HEK293 (cell line): ENCODE data around the gene DOCK1.

ENCODE experiments used
- CTCF ChIA-PET: fragments of 350-600 bp; formaldehyde crosslinking; extraction: SDS; loops from one replicate; lab custom pipeline; 2021; ENCODE audit warnings: antibody characterized with exemption; lab: Yijun Ruan, JAX
- POLR2A ChIA-PET: fragments of 300-600 bp; formaldehyde crosslinking; extraction: SDS; loops from one replicate; lab custom pipeline; 2020; ENCODE audit warnings: antibody characterized with exemption, inconsistent platforms; lab: Yijun Ruan, JAX
- H3K27ac ChIP-seq: fragments of 200-500 bp; sonication (Bioruptor generic); 2 replicates; pipeline ENCODE4 v1.5.1; 2014; ENCODE audit warnings: low read depth, low read length, control low read depth, inconsistent platforms; ENCODE audit errors: extremely low read depth
- H3K36me3 ChIP-seq, 2 experiments: fragments of 200-500 bp in 1 of 2; sonication (Bioruptor generic) in 1 of 2; 1 replicate in 1 of 2; 2 replicates in 1 of 2; pipeline ENCODE4 v1.5.1; 2014 to 2017; ENCODE audit warnings: inconsistent platforms in 2 of 2, low read length in 2 of 2; ENCODE audit not compliant: control insufficient read depth in 2 of 2, insufficient read depth in 1 of 2
- H3K4me1 ChIP-seq: fragments of 200-500 bp; sonication (Bioruptor generic); 2 replicates; pipeline ENCODE4 v1.5.1; 2014; ENCODE audit warnings: mild to moderate bottlenecking, low read length, inconsistent platforms; ENCODE audit not compliant: control insufficient read depth, insufficient read depth
- H3K4me3 ChIP-seq: 2 replicates; pipeline ENCODE4 v1.5.1; 2011; ENCODE audit warnings: low read depth, mild to moderate bottlenecking, control low read depth, low read length, moderate library complexity
- H3K9me3 ChIP-seq: fragments of 200-500 bp; sonication (Bioruptor generic); 2 replicates; pipeline ENCODE4 v1.5.1; 2014; ENCODE audit warnings: low read depth, low read length, inconsistent platforms; ENCODE audit not compliant: control insufficient read depth, insufficient read depth
- ATF2 ChIP-seq: fragments of 450-650 bp; formaldehyde crosslinking; IDR thresholded peaks from 2 replicates; pipeline ENCODE4 v1.5.1; 2016; ENCODE audit warnings: missing biosample characterization, missing genetic modification characterization, low read depth
- BCL11B ChIP-seq: fragments of 450-650 bp; formaldehyde crosslinking; IDR thresholded peaks from 2 replicates; pipeline ENCODE4 v1.5.1; 2016; ENCODE audit warnings: low read depth, missing biosample characterization, missing genetic modification characterization
- GLI2 ChIP-seq: fragments of 450-650 bp; formaldehyde crosslinking; IDR thresholded peaks from 2 replicates; pipeline ENCODE4; 2017; ENCODE audit warnings: missing biosample characterization, missing genetic modification characterization, low read depth, borderline replicate concordance
- MEIS1 ChIP-seq: sonication (generic); formaldehyde crosslinking; IDR thresholded peaks from 2 replicates; pipeline ENCODE4 v1.8.1; 2022; ENCODE audit warnings: missing genetic modification reagents, mild to moderate bottlenecking, borderline replicate concordance
- MZF1 ChIP-seq: fragments of 450-650 bp; formaldehyde crosslinking; IDR thresholded peaks from 2 replicates; pipeline ENCODE4 v1.5.1; 2017; ENCODE audit warnings: missing biosample characterization, missing genetic modification characterization, borderline replicate concordance
- PATZ1 ChIP-seq: fragments of 450-650 bp; formaldehyde crosslinking; IDR thresholded peaks from 2 replicates; pipeline ENCODE4 v1.5.1; 2016; ENCODE audit warnings: missing biosample characterization, missing genetic modification characterization
- SP3 ChIP-seq: fragments of 450-650 bp; formaldehyde crosslinking; IDR thresholded peaks from 2 replicates; pipeline ENCODE4 v1.5.1; 2016; ENCODE audit warnings: missing biosample characterization, missing genetic modification characterization
- TRIM28 ChIP-seq: IDR thresholded peaks from 2 replicates; pipeline ENCODE4 v1.6.1; 2011; ENCODE audit warnings: low read length, control low read depth, borderline replicate concordance
- ZBTB20 ChIP-seq: fragments of 450-650 bp; formaldehyde crosslinking; IDR thresholded peaks from 2 replicates; pipeline ENCODE4 v1.5.1; 2016; ENCODE audit warnings: missing biosample characterization, missing genetic modification characterization
- ZBTB21 ChIP-seq: fragments of 450-650 bp; formaldehyde crosslinking; IDR thresholded peaks from 2 replicates; pipeline ENCODE4 v1.5.1; 2017; ENCODE audit warnings: missing biosample characterization, missing genetic modification characterization
- ZBTB8A ChIP-seq: fragments of 450-650 bp; formaldehyde crosslinking; IDR thresholded peaks from 2 replicates; pipeline ENCODE4 v1.5.1; 2016; ENCODE audit warnings: missing biosample characterization, missing genetic modification characterization
- ZEB2 ChIP-seq: fragments of 450-650 bp; formaldehyde crosslinking; IDR thresholded peaks from 2 replicates; pipeline ENCODE4 v1.5.1; 2016; ENCODE audit warnings: missing biosample characterization, missing genetic modification characterization
- ZNF16 ChIP-seq: fragments of 450-650 bp; formaldehyde crosslinking; IDR thresholded peaks from 2 replicates; pipeline ENCODE4 v1.5.1; 2016; ENCODE audit warnings: low read depth, missing biosample characterization, missing genetic modification characterization
- ZNF169 ChIP-seq: fragments of 450-650 bp; formaldehyde crosslinking; IDR thresholded peaks from 2 replicates; pipeline ENCODE4 v1.5.1; 2016; ENCODE audit warnings: missing biosample characterization, missing genetic modification characterization
- ZNF18 ChIP-seq: fragments of 450-650 bp; formaldehyde crosslinking; IDR thresholded peaks from 2 replicates; pipeline ENCODE4 v1.5.1; 2016; ENCODE audit warnings: missing biosample characterization, missing genetic modification characterization
- ZNF2 ChIP-seq: fragments of 450-650 bp; formaldehyde crosslinking; IDR thresholded peaks from 2 replicates; pipeline ENCODE4 v1.5.1; 2016; ENCODE audit warnings: missing biosample characterization, missing genetic modification characterization
- ZNF214 ChIP-seq: fragments of 450-650 bp; formaldehyde crosslinking; IDR thresholded peaks from 2 replicates; pipeline ENCODE4 v1.5.1; 2017; ENCODE audit warnings: missing biosample characterization, mild to moderate bottlenecking, missing genetic modification characterization, borderline replicate concordance
- ZNF221 ChIP-seq: fragments of 450-650 bp; formaldehyde crosslinking; IDR thresholded peaks from 2 replicates; pipeline ENCODE4 v1.5.1; 2017; ENCODE audit warnings: missing biosample characterization, missing genetic modification characterization, borderline replicate concordance
- ZNF416 ChIP-seq: fragments of 450-650 bp; formaldehyde crosslinking; IDR thresholded peaks from 2 replicates; pipeline ENCODE4 v1.5.1; 2016; ENCODE audit warnings: missing biosample characterization, missing genetic modification characterization
- ZNF510 ChIP-seq: fragments of 450-650 bp; formaldehyde crosslinking; IDR thresholded peaks from 2 replicates; pipeline ENCODE4 v1.5.1; 2018; ENCODE audit warnings: mild to moderate bottlenecking, missing genetic modification characterization, missing biosample characterization; ENCODE audit not compliant: insufficient replicate concordance
- ZNF629 ChIP-seq: fragments of 450-650 bp; formaldehyde crosslinking; IDR thresholded peaks from 2 replicates; pipeline ENCODE4 v1.5.1; 2017; ENCODE audit warnings: missing biosample characterization, missing genetic modification characterization
- ZNF660 ChIP-seq: fragments of 450-650 bp; IDR thresholded peaks from 2 replicates; pipeline ENCODE4 v1.5.1; 2018; ENCODE audit warnings: missing biosample characterization, mild to moderate bottlenecking, missing genetic modification characterization
- ZNF785 ChIP-seq: fragments of 450-650 bp; formaldehyde crosslinking; IDR thresholded peaks from 2 replicates; pipeline ENCODE4 v1.5.1; 2016; ENCODE audit warnings: missing biosample characterization, missing genetic modification characterization
- ZSCAN30 ChIP-seq: fragments of 450-650 bp; IDR thresholded peaks from 2 replicates; pipeline ENCODE4 v1.5.1; 2018; ENCODE audit warnings: missing biosample characterization, mild to moderate bottlenecking, missing genetic modification characterization, moderate library complexity
- TF ChIP-seq, protein P1 (sequence below): fragments of 450-650 bp; formaldehyde crosslinking; IDR thresholded peaks from 2 replicates; pipeline ENCODE4 v1.5.1; 2016; ENCODE audit warnings: missing biosample characterization, missing genetic modification characterization
- TF ChIP-seq, protein P2 (sequence below): IDR thresholded peaks from 2 replicates; pipeline ENCODE4 v1.6.1; 2011; ENCODE audit warnings: mild to moderate bottlenecking, low read depth, low read length, borderline replicate concordance

Gene DOCK1

DNA sequence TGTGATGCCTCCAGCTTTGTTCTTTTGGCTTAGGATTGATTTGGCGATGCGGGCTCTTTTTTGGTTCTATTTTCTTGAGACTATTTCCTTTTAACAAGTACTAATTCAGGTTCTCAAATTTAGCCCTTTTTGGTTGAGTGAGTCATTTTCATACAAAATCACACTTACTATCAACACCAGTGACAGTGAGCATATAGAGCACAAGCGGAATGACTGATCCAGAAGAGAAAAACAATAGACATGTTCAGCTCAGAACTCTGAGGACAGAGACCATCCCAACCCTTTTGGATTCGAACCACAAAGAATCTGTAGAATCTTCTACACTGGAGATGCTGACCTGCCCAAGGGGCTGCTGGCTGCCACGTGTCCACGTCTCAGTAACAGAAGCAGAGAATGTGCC lies 347.6 kb downstream of the DOCK1 start:
- Histone ChIP-seq H3K9me3 (no peaks in the 10 kb centered on the region), H3K36me3 (peaks cover 0 to 10% of the 10 kb centered on the region in 2 experiments; a peak in 1 of 3 replicates), H3K4me3 (no peak overlapping the region), H3K4me1 (no peaks in the 10 kb centered on the region), H3K27ac (no peak overlapping the region)
- TF ChIP-seq ZNF416 (tag by site-specific recombination) (no peak), MEIS1 (no peak), SP3 (no peak), ZNF629 (tag by site-specific recombination) (no peak), ZNF510 (no peak), BCL11B (tag by site-specific recombination) (no peak), ZNF785 (tag by site-specific recombination) (no peak), ZNF214 (tag by site-specific recombination) (no peak), GLI2 (tag by site-specific recombination) (no peak), ZNF169 (tag by site-specific recombination) (no peak), PATZ1 (tag by site-specific recombination) (no peak), MZF1 (tag by site-specific recombination) (no peak), TRIM28 (no peak), ZEB2 (tag by site-specific recombination) (no peak), ZNF2 (no peak), ZNF16 (tag by site-specific recombination) (no peak)
- TF ChIP-seq, protein P1, sequence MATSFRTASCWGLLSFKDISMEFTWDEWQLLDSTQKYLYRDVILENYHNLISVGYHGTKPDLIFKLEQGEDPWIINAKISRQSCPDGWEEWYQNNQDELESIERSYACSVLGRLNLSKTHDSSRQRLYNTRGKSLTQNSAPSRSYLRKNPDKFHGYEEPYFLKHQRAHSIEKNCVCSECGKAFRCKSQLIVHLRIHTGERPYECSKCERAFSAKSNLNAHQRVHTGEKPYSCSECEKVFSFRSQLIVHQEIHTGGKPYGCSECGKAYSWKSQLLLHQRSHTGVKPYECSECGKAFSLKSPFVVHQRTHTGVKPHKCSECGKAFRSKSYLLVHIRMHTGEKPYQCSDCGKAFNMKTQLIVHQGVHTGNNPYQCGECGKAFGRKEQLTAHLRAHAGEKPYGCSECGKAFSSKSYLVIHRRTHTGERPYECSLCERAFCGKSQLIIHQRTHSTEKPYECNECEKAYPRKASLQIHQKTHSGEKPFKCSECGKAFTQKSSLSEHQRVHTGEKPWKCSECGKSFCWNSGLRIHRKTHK (tag by site-specific recombination): no peak
- TF ChIP-seq, protein P2, sequence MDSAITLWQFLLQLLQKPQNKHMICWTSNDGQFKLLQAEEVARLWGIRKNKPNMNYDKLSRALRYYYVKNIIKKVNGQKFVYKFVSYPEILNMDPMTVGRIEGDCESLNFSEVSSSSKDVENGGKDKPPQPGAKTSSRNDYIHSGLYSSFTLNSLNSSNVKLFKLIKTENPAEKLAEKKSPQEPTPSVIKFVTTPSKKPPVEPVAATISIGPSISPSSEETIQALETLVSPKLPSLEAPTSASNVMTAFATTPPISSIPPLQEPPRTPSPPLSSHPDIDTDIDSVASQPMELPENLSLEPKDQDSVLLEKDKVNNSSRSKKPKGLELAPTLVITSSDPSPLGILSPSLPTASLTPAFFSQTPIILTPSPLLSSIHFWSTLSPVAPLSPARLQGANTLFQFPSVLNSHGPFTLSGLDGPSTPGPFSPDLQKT: no peak
- ChIA-PET POLR2A (no interaction called here), CTCF (interaction anchor here (1.3 kb wide), 1 partner anchor 9 kb away, joined by 6 read pairs; no protein-coding TSS in a partner anchor)

GRCh38 chr10:127254276-127254675 lies 349.0 kb downstream of the DOCK1 start:
- Histone ChIP-seq H3K4me3 (no peak overlapping the region), H3K36me3 (peaks cover 0 to 3% of the 10 kb centered on the region in 2 experiments; a peak in 1 of 3 replicates), H3K4me1 (no peaks in the 10 kb centered on the region), H3K27ac (no peak overlapping the region), H3K9me3 (no peaks in the 10 kb centered on the region)
- CTCF ChIA-PET: interaction anchor here (1.3 kb wide), 1 partner anchor 11 kb away, joined by 6 read pairs; no protein-coding TSS in a partner anchor
- POLR2A ChIA-PET: no interaction called here
- TF ChIP-seq ZBTB20 (tag by site-specific recombination): no peak
- no peak for TF ChIP-seq ZNF660 (tag by site-specific recombination)
- TF ChIP-seq, protein P2: no peak
- TF ChIP-seq ZSCAN30 (tag by site-specific recombination): no peak
- no peak for TF ChIP-seq ZNF18 (tag by site-specific recombination)
- TF ChIP-seq ZBTB21 (tag by site-specific recombination): no peak
- TF ChIP-seq ZBTB8A: no peak
- no peak for TF ChIP-seq ATF2 (tag by site-specific recombination)
- no peak for TF ChIP-seq ZNF221 (tag by site-specific recombination)
- TF ChIP-seq ZNF214 (tag by site-specific recombination): no peak
- TF ChIP-seq MZF1 (tag by site-specific recombination): no peak
